Astrocyte of the cerebellum (primary cell): ENCODE data around the gene INO80E.

Source experiments
- DNase-seq: peaks from one replicate; pipeline ENCODE4 v3.0.0-alpha.2; 2011; ENCODE audit warnings: low read depth
- H3K4me3 ChIP-seq: 2 replicates; pipeline ENCODE4 v1.5.1; 2011; ENCODE audit warnings: mild to moderate bottlenecking, low read depth, low read length, moderate library complexity
- CTCF ChIP-seq: IDR thresholded peaks from 2 replicates; pipeline ENCODE4 v1.5.1; 2012; ENCODE audit warnings: low read length, low read depth, moderate library complexity, mild to moderate bottlenecking; ENCODE audit errors: missing control alignments
- in situ Hi-C: cut with HindIII; loops from 2 replicates; pipeline ENCODE4 v1.10.0; 2017; ENCODE audit warnings: low sequenced_read_pairs

Gene INO80E

GRCh38 chr16:29984137-29984763 lies 11.8 kb upstream of the INO80E start:
- TF ChIP-seq CTCF = no peak
- H3K4me3 ChIP-seq = no peak overlapping the region
- in situ Hi-C loops = no loop called here
- DNase-seq = no peak

- no peak overlapping the region for H3K4me3 ChIP-seq
- DNase-seq = no peak
- in situ Hi-C loops = no loop called here
- TF ChIP-seq CTCF = no peak
These were observed 11.3 kb upstream of the INO80E start for GRCh38 chr16:29984764-29985147.

GRCh38 chr16:29985271-29985811 lies 10.7 kb upstream of the INO80E start:
- in situ Hi-C loops = no loop called here
- no peak for TF ChIP-seq CTCF
- DNase-seq = no peak
- H3K4me3 ChIP-seq = no peak overlapping the region

GRCh38 chr16:29986231-29986630 lies 9.8 kb upstream of the INO80E start:
- DNase-seq = no peak
- H3K4me3 ChIP-seq = no peak overlapping the region
- no peak for TF ChIP-seq CTCF
- in situ Hi-C loops = no loop called here

GRCh38 chr16:29986931-29987330 lies 9.1 kb upstream of the INO80E start:
- no peak for DNase-seq
- no peak overlapping the region for H3K4me3 ChIP-seq
- TF ChIP-seq CTCF = no peak
- in situ Hi-C loops = no loop called here

GRCh38 chr16:29987371-29988085 lies 8.5 kb upstream of the INO80E start:
- no peak for DNase-seq
- TF ChIP-seq CTCF = no peak
- in situ Hi-C loops = no loop called here
- H3K4me3 ChIP-seq = no peak overlapping the region
